HUES6 (cell line): ENCODE data around the gene MADCAM1.

ENCODE experiments used
- H3K27ac ChIP-seq: 2 replicates; pipeline ENCODE4 v1.7.0; 2013; ENCODE audit warnings: low read depth, mild to moderate bottlenecking, low read length, inconsistent platforms
- H3K27me3 ChIP-seq: 2 replicates; pipeline ENCODE4 v1.6.1; 2013; ENCODE audit warnings: low read length; ENCODE audit not compliant: control insufficient read depth, insufficient read depth
- H3K36me3 ChIP-seq: 2 replicates; pipeline ENCODE4 v1.6.1; 2013; ENCODE audit warnings: low read length; ENCODE audit not compliant: control insufficient read depth, insufficient read depth
- H3K4me1 ChIP-seq: 2 replicates; pipeline ENCODE4 v1.6.1; 2013; ENCODE audit warnings: low read length; ENCODE audit not compliant: control insufficient read depth, insufficient read depth
- H3K4me3 ChIP-seq: 2 replicates; pipeline ENCODE4 v1.5.1; 2013; ENCODE audit warnings: low read depth, low read length
- H3K9ac ChIP-seq: one replicate; pipeline ENCODE4 v1.6.1; 2013; ENCODE audit warnings: mild to moderate bottlenecking, low read length
- H3K9me3 ChIP-seq: 2 replicates; pipeline ENCODE4 v1.6.1; 2013; ENCODE audit warnings: low read depth, low read length; ENCODE audit not compliant: control insufficient read depth, insufficient read depth

MADCAM1 gene

DNA sequence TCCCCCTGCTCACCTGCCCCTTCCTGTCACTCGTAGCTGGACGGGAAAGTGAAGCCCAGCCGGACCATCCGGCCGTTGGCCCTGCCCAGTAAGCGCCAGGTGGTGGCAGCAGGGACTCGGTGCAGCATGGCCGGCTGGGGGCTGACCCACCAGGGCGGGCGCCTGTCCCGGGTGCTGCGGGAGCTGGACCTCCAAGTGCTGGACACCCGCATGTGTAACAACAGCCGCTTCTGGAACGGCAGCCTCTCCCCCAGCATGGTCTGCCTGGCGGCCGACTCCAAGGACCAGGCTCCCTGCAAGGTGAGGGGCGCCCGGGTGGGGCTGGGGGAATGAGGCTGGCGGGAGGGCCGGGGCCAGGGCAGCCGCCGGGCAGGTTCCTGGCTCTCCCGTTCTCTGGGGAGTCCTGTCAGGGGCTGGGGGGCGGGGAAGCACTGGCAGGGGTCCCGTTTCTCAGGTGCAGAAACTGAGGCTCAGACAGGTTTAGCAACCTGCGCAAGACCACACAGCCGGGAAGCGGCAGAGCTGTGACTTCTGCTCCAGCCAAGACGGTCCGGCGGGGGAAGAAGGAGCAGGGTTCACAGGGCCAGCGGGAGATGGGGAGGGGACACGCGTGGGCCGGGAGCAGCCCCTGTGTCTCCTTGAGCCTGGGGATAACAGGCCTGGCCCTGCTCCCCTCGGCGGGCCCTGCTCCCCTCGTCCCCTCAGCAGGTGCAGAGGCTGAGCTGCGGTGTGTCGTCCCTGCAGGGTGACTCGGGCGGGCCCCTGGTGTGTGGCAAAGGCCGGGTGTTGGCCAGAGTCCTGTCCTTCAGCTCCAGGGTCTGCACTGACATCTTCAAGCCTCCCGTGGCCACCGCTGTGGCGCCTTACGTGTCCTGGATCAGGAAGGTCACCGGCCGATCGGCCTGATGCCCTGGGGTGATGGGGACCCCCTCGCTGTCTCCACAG, 52.9 kb downstream of the MADCAM1 start:
- Histone ChIP-seq H3K27ac (no peak overlapping the region), H3K4me3 (no peak overlapping the region), H3K4me1 (peaks cover 1% of the 10 kb centered on the region; the same call in 1 of the 2 replicates), H3K27me3 (peaks cover 2% of the 10 kb centered on the region; the same call in 1 of the 2 replicates), H3K36me3 (no peaks in the 10 kb centered on the region), H3K9ac (no peak overlapping the region), H3K9me3 (no peaks in the 10 kb centered on the region)

GRCh38 chr19:554817-555216, 58.5 kb downstream of the MADCAM1 start:
- no peaks in the 10 kb centered on the region for H3K36me3 ChIP-seq
- no peak overlapping the region for H3K27ac ChIP-seq
- H3K4me3 ChIP-seq, result no peak overlapping the region
- H3K9me3 ChIP-seq, result no peaks in the 10 kb centered on the region
- H3K9ac ChIP-seq, result no peak overlapping the region
- 0 out of 2 replicates have a peak, but pooled peaks cover 2% of the 10 kb centered on the region for H3K4me1 ChIP-seq
- peaks cover 2% of the 10 kb centered on the region; the same call in 1 of the 2 replicates for H3K27me3 ChIP-seq
